GM19351 (cell line): ENCODE data around the gene RARRES2.
A peak's percentile ranks its signal among the peaks of the same experiment; 100 is the strongest.
"Not testable (repeated sequence)": the region's sequence is repeated elsewhere in the genome, so short reads cannot be mapped to it uniquely, and the experiment has no call there.

ENCODE experiments used
- ATAC-seq: cut with Tn5 transposase; IDR thresholded peaks from one replicate; pipeline ENCODE4 v1.9.1; 2021; ENCODE audit warnings: mild to moderate bottlenecking, moderate library complexity; ENCODE audit not compliant: unreplicated experiment

Gene RARRES2

GRCh38 chr7:150322833-150323681 is 18.4 kb downstream of the RARRES2 start, which contains the start of the genes ACTR3C and LRRC61:
ACTR3C (minus strand) TSS chr7:150323545; CDS start chr7:150295296, 28,249 bp downstream.
LRRC61 (plus strand) TSS chr7:150323355; CDS start chr7:150336862, 13,507 bp downstream.
- ATAC-seq: peak; percentile 57

- ATAC-seq: peak; percentile 43
Observed at GRCh38 chr7:150322114-150322832, 19.2 kb downstream of the RARRES2 start.

DNA sequence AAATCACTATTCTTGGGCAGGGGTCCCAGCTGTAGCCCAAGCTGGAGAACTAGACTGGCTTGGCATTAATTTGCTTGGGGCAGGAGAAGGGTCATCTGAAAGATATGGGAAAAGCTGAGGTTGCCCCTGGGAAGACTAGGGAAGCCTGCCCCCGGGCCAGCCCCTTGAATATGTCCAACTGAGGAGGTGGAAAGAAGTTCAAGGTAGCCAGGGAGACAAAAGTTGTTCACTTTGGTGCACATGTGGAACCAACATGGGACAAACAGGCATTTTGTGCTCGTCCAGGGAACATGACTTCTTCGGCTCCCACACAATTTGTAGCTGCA is 19.7 kb downstream of the RARRES2 start:
- no peak for ATAC-seq

- no peak for ATAC-seq
Observed at GRCh38 chr7:150317748-150318444, 23.5 kb downstream of the RARRES2 start.

DNA sequence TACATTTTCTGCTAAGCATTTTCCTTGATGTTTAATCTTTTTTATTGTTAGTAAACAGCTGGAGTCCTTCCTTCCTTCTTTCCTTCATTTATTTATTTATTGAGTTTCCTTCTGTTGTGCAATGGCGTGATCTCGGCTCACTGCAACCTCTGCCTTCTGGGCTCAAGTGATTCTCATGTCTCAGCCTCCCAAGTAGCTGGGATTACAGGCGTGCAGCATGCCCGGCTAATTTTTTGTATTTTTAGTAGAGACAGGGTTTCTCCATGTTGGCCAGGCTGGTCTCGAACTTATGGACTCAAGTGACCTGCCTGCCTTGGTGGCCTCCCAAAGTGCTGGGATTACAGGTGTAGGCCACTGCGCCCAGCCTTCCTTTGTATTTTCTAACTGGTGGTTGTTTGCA is 24.4 kb downstream of the RARRES2 start:
- not testable (repeated sequence) for ATAC-seq

- ATAC-seq: no peak
Observed at GRCh38 chr7:150314639-150315239, 26.7 kb downstream of the RARRES2 start.

DNA sequence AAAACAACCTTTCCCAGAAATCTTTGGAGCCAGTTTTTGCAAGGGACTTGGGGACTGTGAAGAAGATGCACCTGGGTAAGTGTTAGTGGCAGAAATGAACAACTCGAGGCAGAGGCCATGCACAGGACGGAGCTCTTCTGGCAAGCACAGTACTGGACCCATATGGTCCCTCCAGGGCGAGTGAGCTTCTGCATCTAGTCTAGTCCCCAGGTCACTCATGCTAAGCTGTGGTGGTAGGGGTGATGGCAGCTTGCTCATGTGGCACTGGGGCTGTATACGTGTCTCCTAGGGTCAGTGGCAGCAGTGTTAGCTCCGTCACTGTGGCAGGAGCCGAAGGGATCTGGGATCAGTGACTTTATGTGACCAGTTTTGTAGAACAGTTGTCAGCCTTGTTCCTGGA is 27.6 kb downstream of the RARRES2 start:
- ATAC-seq: no peak

DNA sequence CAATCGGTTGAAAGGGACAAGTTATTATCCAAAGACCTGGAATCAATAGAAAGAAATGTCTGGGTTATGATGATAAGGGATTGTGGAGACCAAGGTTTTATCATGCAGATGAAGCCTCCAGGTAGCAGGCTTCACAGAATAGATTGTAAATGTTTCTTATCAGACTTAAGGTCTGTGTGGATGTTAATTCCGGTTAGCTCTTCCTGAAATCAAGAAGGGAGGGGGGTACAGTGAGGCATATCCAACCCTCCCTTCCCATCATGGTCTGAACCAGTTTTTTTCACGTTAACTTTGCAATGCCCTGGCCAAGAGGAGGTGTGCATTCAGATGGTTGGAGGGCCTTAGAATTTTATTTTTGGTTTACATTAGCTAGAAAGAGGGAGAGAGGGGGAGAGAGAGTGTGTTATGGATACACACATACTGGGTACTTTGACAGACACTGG is 28.0 kb downstream of the RARRES2 start:
- ATAC-seq: no peak

GRCh38 chr7:150312649-150313366 is 28.6 kb downstream of the RARRES2 start:
- ATAC-seq: not testable (repeated sequence)

DNA sequence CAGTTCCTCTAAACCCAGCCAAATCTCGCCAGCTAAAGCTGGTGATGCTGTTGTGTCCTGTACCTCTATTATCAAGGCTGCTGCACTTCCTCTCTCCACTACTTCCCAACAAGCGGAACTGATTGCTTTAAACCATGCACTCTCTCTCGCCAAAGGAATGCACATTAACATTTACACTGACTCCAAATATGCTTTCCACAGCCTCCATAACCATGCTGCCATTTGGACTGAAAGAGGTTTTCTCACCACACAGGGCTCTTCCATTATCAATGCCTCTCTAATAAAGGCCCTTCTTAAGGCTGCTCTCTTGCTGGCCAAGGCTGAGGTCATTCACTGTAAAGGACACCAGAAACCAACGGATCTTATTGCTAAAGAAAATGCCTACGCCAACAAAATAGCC is 29.7 kb downstream of the RARRES2 start:
- no peak for ATAC-seq

- no peak for ATAC-seq
Observed at GRCh38 chr7:150311146-150311545, 30.3 kb downstream of the RARRES2 start.

GRCh38 chr7:150308575-150308974 is 32.9 kb downstream of the RARRES2 start:
- no peak for ATAC-seq

GRCh38 chr7:150307904-150308303 is 33.5 kb downstream of the RARRES2 start:
- ATAC-seq: no peak

GRCh38 chr7:150307129-150307528 is 34.3 kb downstream of the RARRES2 start:
- ATAC-seq: no peak

DNA sequence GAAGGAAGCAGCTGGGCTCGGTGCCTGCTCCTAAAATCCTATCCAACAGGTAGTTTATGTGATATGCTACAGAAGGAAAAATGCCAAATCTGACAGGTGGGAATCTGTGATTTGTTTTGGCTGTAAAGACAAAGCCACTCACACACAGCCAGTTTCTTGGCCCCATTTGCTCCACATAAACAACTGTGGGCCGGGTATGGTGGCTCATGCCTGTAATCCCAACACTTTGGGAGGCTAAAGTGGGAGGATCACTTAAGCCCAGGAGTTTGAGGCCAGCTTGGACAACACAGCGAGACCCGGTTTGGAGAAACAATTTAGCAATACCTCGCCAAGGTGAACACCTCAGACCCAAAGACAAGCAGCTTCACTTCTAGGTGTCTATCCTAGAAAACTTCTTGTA is 35.1 kb downstream of the RARRES2 start:
- ATAC-seq: not testable (repeated sequence)

- not testable (repeated sequence) for ATAC-seq
Observed at GRCh38 chr7:150305903-150306284, 35.5 kb downstream of the RARRES2 start.

GRCh38 chr7:150305259-150305902 is 36.0 kb downstream of the RARRES2 start:
- not testable (repeated sequence) for ATAC-seq

GRCh38 chr7:150304499-150305258 is 36.8 kb downstream of the RARRES2 start:
- ATAC-seq: not testable (repeated sequence)

DNA sequence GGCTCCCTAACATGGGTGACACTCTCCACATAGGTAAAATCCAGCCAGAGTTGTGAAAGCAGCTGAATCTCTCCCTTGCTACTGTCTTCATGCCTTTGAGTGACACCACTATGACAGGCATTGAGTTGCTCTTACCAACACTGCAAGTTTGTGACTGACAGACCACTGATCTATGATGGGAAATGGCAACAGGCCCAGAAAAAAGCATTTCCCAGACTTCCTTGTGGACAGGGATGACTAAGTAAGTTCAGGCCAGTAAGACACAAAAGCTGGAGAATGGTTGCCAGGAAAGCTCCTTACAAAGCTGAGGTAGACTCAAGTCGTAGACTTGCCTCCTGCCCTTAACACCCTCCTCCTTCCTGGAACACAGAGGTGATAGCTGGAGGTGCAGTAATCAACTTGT is 38.5 kb downstream of the RARRES2 start:
- not testable (repeated sequence) for ATAC-seq
